Left lung (tissue), 10 donors: Measurements from ENCODE around the gene SHH. TPM values are rescaled to one million over a fixed set of nuclear protein-coding genes. Genes with fewer than 3 reads are reported as not detected.
A peak's percentile ranks its signal among the peaks of the same experiment; 100 is the strongest.

ENCODE experiments used
- ATAC-seq: fragments of 200-7000 bp; cut with Tn5 transposase; one replicate; pipeline ENCODE4 v1.9.1; 2020; ENCODE audit warnings: moderate library complexity
- DNase-seq, 4 donors: peaks; one replicate each; pipeline ENCODE4 v3.0.0-alpha.2; 2013 to 2020
- H3K27ac ChIP-seq, 2 donors: fragments of 200-600 bp; sonication (generic) in 1 of 2; one replicate each; pipeline versions ENCODE4 v1.5.0 to v1.8.0; 2020 to 2021
- H3K27me3 ChIP-seq, 2 donors: fragments of 200-600 bp; sonication (generic) in 1 of 2; one replicate each; pipeline versions ENCODE4 v1.5.0 to v1.8.0; 2020 to 2021
- H3K36me3 ChIP-seq, 2 donors: fragments of 200-600 bp; sonication (generic) in 1 of 2; one replicate each; pipeline versions ENCODE4 v1.5.0 to v1.8.0; 2020 to 2021
- H3K4me1 ChIP-seq, 2 donors: fragments of 200-600 bp; one replicate each; pipeline ENCODE4 v1.8.0; 2021
- H3K4me3 ChIP-seq, 2 donors: fragments of 200-600 bp; sonication (generic) in 1 of 2; one replicate each; pipeline versions ENCODE4 v1.5.0 to v1.8.0; 2020 to 2021; ENCODE audit warnings: mild to moderate bottlenecking in 1 of 2
- H3K9me3 ChIP-seq, 2 donors: fragments of 200-600 bp; sonication (generic) in 1 of 2; one replicate each; pipeline versions ENCODE4 v1.5.0 to v1.8.0; 2020 to 2021
- CTCF ChIP-seq, 2 donors: fragments of 200-600 bp; sonication (generic) in 1 of 2; IDR thresholded peaks; one replicate each; pipeline versions ENCODE4 v1.5.0 to v1.8.0; 2021; ENCODE audit warnings: antibody characterized with exemption in 2 of 2
- intact Hi-C, 2 donors: fragments of 100-400 bp; cut with DNase I; formaldehyde crosslinking; loops; one replicate each; pipeline versions ENCODE4 v1.11.2 to v1.14.2; 2022
- polyA plus RNA-seq, 6 donors: library from polyadenylated mRNA; unstranded; fragments of 120-200 nt; gene quantifications; one replicate each; pipeline ENCODE4 v1.2.1, GENCODE V29; 2013; ENCODE audit not compliant: insufficient read length in 6 of 6
- total RNA-seq, 2 donors: library from RNA; stranded (reverse); fragmentation: NEBNext Ultra II Directional; extraction: Animal tissue kit (Norgen Biotek cat#: 25700); gene quantifications; one replicate each; pipeline ENCODE4 v1.2.1, GENCODE V29; 2021
- donor health status: DM: no; HTN: yes; CAD: no.
- donor health status: DM: no; HTN: no; CAD: no.

The SHH gene
- total and polyA plus RNA-seq, 8 donors: 4.4 to 24.7 (median 15.4) TPM

DNA sequence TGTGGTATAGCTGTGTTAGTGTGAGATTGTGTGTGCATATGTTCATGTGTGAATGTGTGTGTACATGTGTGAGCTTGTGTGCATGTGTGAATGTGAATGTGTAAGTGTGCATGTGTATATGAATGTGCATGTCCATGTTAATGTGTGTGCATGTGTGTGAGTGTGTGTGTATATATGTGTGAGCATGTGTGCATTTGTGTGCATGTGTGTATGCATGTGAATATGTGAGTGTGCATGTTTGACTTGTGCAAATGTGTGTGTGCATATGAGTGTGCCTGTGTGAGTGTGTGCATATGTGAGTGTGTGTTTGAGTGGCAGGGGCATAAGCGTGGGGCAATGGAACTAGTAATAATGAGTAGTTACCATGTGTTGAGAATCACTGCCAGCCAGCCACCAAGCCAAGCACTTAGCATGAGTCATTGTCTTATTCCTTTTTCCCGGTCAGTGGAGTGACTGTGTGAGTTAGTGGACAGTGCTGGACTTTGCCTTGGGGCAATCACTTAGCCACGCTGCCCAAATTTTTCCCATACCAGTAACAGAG is 46.3 kb upstream of the SHH start:
- Histone ChIP-seq H3K27ac (no peak overlapping the region), H3K4me3 (no peak overlapping the region), H3K36me3 (no peaks in the 10 kb centered on the region), H3K9me3 (peaks cover 0 to 3% of the 10 kb centered on the region in 2 donors), H3K4me1 (peaks cover 3 to 4% of the 10 kb centered on the region in 2 donors), H3K27me3 (no peaks in the 10 kb centered on the region)
- ATAC-seq (peak; percentile 51), DNase-seq (no peak)
- intact Hi-C loops: no loop called here
- TF ChIP-seq CTCF (IDR thresholded peaks at IDR 0.05): no peak

DNA sequence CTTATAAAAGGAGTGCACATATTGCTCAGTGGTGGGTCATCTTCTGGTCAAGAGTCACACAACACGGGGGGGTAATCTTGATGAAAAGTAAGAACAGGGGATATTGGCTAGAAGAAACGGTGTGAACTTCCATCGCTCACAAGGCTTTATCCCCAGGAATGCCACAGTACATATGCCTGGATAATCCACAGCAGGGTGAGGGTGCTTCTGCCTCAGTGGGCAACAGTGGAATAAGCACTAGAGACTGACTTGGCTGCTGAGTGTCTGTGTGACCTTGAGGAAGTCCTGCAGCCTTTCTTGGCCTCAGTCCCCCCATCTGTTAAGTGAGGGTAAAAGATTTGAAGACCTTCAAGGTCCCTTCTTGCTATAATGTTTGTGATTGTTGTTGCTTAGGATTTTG is 44.9 kb upstream of the SHH start:
- intact Hi-C loops: no loop called here
- no peak overlapping the region for H3K27ac ChIP-seq

GRCh38 chr7:155856656-155857055 is 44.4 kb upstream of the SHH start:
- intact Hi-C loops: no loop called here
- peaks cover 3 to 4% of the 10 kb centered on the region in 2 donors for H3K4me1 ChIP-seq
- no peaks in the 10 kb centered on the region for H3K36me3 ChIP-seq
- DNase-seq: no peak
- no peak overlapping the region for H3K4me3 ChIP-seq
- ATAC-seq: no peak
- peaks cover 0 to 3% of the 10 kb centered on the region in 2 donors for H3K9me3 ChIP-seq
- H3K27me3 ChIP-seq: no peaks in the 10 kb centered on the region
- H3K27ac ChIP-seq: no peak overlapping the region
- TF ChIP-seq CTCF (IDR thresholded peaks at IDR 0.05): no peak

More for the DNA sequence above, 44.9 kb upstream of the SHH start:
- no peak for TF ChIP-seq CTCF (IDR thresholded peaks at IDR 0.05)
- no peak overlapping the region for H3K4me3 ChIP-seq
- peaks cover 3 to 4% of the 10 kb centered on the region in 2 donors for H3K4me1 ChIP-seq
- H3K36me3 ChIP-seq: no peaks in the 10 kb centered on the region
- H3K27me3 ChIP-seq: no peaks in the 10 kb centered on the region
- peaks cover 0 to 3% of the 10 kb centered on the region in 2 donors for H3K9me3 ChIP-seq
- no peak for ATAC-seq
- DNase-seq: no peak

DNA sequence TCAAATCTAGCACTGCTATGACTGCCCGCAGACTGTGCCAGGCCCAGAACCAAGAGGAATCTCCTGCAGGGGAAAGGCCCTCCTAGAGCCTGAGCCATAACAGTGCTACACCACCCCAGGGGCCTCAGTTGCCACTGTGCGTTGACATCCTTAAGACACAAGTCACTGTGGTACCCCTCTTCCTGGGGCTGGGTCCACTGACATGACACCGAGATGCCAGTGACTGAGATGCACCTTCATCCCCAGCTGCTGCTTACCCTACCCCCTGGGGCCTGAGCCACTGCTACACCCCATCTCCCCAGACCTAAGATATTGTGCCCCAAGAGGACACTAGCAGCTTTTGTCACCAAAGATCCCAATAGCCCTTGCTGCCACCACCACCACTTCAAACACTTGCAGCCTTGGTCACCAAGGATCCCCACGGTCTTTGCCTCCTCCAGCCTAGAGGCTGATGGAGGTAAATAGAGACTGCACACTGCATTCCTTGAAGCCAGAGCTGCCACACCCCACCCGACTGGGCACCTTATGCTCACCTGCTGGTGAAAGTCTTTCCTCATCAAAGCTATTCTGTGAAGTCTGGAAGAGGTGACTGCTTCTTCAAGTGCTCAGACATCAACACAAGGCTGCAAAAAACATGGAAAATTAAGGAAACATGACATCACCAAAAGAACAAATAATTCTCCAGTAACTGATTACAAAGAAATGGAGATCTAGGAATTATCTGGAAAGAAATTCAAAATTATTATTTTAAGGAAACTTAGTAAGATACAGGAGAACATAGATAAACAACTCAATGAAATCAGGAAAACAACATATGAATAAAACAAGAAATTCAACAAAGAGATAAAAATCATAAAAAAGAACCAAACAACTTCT is 40.4 kb upstream of the SHH start:
- DNase-seq: no peak
- no peak for TF ChIP-seq CTCF (IDR thresholded peaks at IDR 0.05)
- no peak for ATAC-seq
- Histone ChIP-seq H3K9me3 (peaks cover 0 to 3% of the 10 kb centered on the region in 2 donors), H3K4me3 (no peak overlapping the region), H3K27ac (no peak overlapping the region), H3K4me1 (no peaks in the 10 kb centered on the region), H3K27me3 (peaks cover 0 to 16% of the 10 kb centered on the region in 2 donors), H3K36me3 (no peaks in the 10 kb centered on the region)
- intact Hi-C loops: no loop called here

- no peak for TF ChIP-seq CTCF (IDR thresholded peaks at IDR 0.05)
- Histone ChIP-seq H3K4me3 (no peak overlapping the region), H3K36me3 (no peaks in the 10 kb centered on the region), H3K27ac (no peak overlapping the region), H3K27me3 (peaks cover 0 to 16% of the 10 kb centered on the region in 2 donors), H3K4me1 (no peaks in the 10 kb centered on the region), H3K9me3 (peaks cover 0 to 3% of the 10 kb centered on the region in 2 donors)
- intact Hi-C loops: no loop called here
- ATAC-seq (no peak), DNase-seq (peak in 1 of 4 donors; percentile 52)
These were observed 39.6 kb upstream of the SHH start for GRCh38 chr7:155851892-155852291.
